Purkinje cell (primary cell): Measurements from ENCODE around the gene FABP3. TPM values are rescaled to one million over a fixed set of nuclear protein-coding genes. Genes with fewer than 3 reads are reported as not detected.

Experiments used
- polyA plus RNA-seq: library from polyadenylated mRNA; unstranded; fragments of >200 nt; fragmentation: Nextera tagmentation; gene quantifications from 2 replicates; pipeline ENCODE4 v1.2.1, GENCODE V29; 2014

Gene FABP3
- polyA plus RNA-seq, result 242 and 583 TPM in 2 replicates

DNA sequence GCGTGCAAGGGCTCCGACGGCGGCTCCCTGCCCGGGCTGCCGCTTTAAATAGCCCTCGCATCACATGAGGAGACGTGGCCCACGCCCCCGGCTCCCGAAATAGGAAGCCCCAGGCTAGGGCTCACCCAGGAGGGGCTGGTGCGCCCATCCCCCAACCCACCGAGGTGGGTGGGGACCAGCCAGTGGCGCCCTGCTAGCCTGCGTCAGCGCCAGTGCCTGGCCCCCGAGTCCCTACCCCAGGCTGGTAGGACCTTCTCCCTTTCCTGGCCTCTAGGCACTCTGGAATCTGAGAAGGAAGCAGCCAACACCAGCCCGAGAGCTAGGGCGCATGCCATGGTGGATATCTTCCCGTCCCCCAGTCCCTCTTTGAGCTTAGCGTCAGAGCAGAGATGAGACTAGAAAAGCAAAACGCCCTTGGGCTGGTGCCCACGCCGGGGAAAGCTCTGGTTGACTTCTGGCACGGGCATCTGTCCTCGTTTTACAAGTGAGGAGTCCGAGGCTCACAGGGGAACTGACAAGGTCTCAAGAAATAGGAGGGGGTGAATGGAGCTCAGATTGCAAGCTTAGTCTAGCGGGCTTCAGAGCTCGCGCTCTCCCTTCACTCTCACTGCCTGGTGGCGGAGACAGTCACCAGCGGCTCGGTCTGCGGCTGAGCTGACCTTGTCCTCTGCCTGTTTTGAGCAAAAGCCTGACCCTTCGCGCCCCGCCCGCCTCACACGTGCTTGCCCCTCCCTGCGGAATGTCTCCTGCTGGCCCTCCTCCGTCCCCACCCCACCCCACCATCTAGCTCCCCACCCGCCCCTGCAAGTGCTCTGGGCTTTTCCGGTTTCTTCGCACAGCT, at the start of gene FABP3:
TSS of gene FABP3 (minus strand) at position 21 of the 841 bp plus-strand sequence. CDS start 62 bp downstream, outside the sequence.

DNA sequence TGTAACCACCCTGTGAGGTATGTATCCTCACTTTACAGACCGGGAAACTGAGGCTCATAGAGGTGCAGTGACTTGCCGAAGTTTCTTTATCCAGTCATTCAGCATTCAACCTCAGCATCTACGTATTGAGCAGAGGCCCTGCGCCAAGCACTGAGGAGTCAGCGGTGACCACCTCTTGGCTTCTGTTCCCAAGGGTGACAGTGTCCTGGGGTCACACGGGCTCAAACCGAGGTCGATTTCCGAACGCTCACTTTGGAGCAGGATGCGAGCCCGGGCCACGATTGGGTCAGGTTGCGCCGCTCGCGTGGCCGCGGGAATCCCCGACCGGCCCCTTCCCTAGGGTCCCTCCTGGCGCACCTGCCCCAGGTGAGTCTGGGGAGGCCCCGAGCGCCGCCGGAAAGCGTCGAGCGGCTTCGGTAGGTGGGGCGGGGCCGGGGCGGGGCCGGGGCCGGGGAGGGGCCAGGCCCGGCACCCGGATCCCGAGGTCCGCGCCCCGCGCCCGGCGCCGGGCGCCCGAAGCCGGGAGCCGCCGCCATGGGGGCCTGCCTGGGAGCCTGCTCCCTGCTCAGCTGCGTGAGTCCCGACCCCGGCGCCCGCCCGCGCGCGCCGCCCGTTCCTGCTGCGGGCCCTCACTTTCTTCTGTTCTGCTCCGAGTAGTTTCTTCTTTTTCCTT, 40.0 kb upstream of the FABP3 start, which contains the start of gene SERINC2:
TSS of gene SERINC2 (plus strand) at position 482 of the 673 bp plus-strand sequence. CDS start at position 535, 53 bp downstream.

Other genes starting within 250 kb of the FABP3 start
- gene NKAIN1, start 133.2 kb downstream of the FABP3 start, polyA plus RNA-seq, result 1.3 and 2.3 TPM in 2 replicates
- gene SNRNP40, start 76.3 kb downstream of the FABP3 start, polyA plus RNA-seq, result 16.3 and 19.5 TPM in 2 replicates
- gene ZCCHC17, start 76.0 kb downstream of the FABP3 start, polyA plus RNA-seq, result 142 and 177 TPM in 2 replicates
- gene SERINC2, start 40.1 kb upstream of the FABP3 start, polyA plus RNA-seq, result 0.24 and 1.2 TPM in 2 replicates
- gene TINAGL1, start 203.4 kb upstream of the FABP3 start, polyA plus RNA-seq, result not detected in 2 replicates
- not detected in 2 replicates for gene HCRTR1, start 244.6 kb upstream of the FABP3 start, polyA plus RNA-seq